GM21737 (cell line): ENCODE results near the gene IL15RA.
A peak's percentile ranks its signal among the peaks of the same experiment; 100 is the strongest.
"Not testable (repeated sequence)": the region's sequence is repeated elsewhere in the genome, so short reads cannot be mapped to it uniquely, and the experiment has no call there.

Source experiments
- ATAC-seq: cut with Tn5 transposase; IDR thresholded peaks from one replicate; pipeline ENCODE4 v1.9.1; 2021; ENCODE audit warnings: mild to moderate bottlenecking, moderate library complexity; ENCODE audit not compliant: unreplicated experiment

IL15RA gene

GRCh38 chr10:6006991-6007390, 29.6 kb upstream of the IL15RA start:
- ATAC-seq, result no peak

- ATAC-seq, result no peak
Measured at GRCh38 chr10:6006546-6006945, 29.2 kb upstream of the IL15RA start.

- ATAC-seq, result no peak
Measured at GRCh38 chr10:6005856-6006395, 28.6 kb upstream of the IL15RA start.

GRCh38 chr10:6005161-6005804, 27.9 kb upstream of the IL15RA start:
- not testable (repeated sequence) for ATAC-seq

- ATAC-seq, result no peak
Measured at GRCh38 chr10:6002809-6003510, 25.6 kb upstream of the IL15RA start.

GRCh38 chr10:5999440-6000165, 22.3 kb upstream of the IL15RA start:
- ATAC-seq, result no peak

GRCh38 chr10:5996696-5997095, 19.4 kb upstream of the IL15RA start:
- no peak for ATAC-seq

GRCh38 chr10:5992398-5992797, 15.1 kb upstream of the IL15RA start:
- ATAC-seq, result no peak

GRCh38 chr10:5991708-5992107, 14.4 kb upstream of the IL15RA start:
- no peak for ATAC-seq

- ATAC-seq, result no peak
Measured at GRCh38 chr10:5989756-5990155, 12.4 kb upstream of the IL15RA start.

GRCh38 chr10:5988336-5988920, 11.1 kb upstream of the IL15RA start:
- no peak for ATAC-seq

GRCh38 chr10:5987747-5988146, 10.4 kb upstream of the IL15RA start:
- ATAC-seq, result no peak

GRCh38 chr10:5985029-5985428, 7.7 kb upstream of the IL15RA start:
- no peak for ATAC-seq

- no peak for ATAC-seq
Measured at GRCh38 chr10:5983774-5984173, 6.4 kb upstream of the IL15RA start.

- no peak for ATAC-seq
Measured at GRCh38 chr10:5981529-5981928, 4.2 kb upstream of the IL15RA start.

- no peak for ATAC-seq
Measured at GRCh38 chr10:5978230-5978489, 817 bp upstream of the IL15RA start.

GRCh38 chr10:5976512-5977470, 552 bp downstream of the IL15RA start:
- ATAC-seq, result peak; percentile 17

GRCh38 chr10:5975641-5976473, 1.5 kb downstream of the IL15RA start:
- ATAC-seq, result peak; percentile 56

- no peak for ATAC-seq
Measured at GRCh38 chr10:5973069-5973468, 4.3 kb downstream of the IL15RA start.

- no peak for ATAC-seq
Measured at GRCh38 chr10:5971886-5972285, 5.5 kb downstream of the IL15RA start.
